ENCODE data around the gene IKZF5.

IKZF5 gene

DNA sequence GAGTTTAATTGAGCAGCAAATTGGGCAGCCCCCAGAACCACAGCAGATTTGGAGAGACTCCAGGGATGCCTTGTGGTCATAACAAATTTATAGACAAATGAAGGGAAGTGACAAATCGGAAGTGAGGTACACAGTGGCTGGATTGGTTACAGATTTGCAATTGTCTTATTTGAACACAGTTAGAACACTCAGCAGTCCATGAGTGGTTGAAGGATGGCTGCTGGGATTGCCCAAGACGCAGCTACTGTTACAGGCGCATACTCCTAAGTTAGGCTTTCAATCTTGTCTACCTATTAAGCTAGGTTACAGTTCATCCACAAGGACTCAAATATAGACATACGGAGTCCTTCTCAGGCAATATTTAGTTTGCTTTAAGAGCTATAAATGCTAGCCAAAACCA is 7.6 kb upstream of the IKZF5 start:
- DNase-seq (ENCODE audit: low read depth, low spot score), result no peak

DNA sequence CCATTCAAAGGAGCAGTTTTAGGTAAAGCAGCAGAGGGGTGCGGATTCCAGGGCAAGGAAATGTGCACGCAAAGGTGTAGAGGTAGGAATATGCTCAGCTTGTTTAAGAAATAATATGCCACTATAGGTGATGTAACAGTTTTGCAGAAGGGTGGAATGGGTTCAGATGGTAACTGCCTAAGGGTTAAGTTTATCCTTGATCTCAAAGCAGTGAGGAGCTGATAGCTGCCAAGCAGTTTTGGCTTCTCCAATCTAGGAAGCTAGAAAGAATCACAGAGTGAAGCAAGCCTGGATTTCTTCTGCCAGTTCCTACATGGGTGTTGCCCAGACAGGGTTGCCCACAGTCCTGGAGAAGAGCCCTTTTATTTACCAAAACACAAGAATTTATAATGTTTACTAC is 6.2 kb upstream of the IKZF5 start:
- DNase-seq (ENCODE audit: low read depth, low spot score), result no peak

DNA sequence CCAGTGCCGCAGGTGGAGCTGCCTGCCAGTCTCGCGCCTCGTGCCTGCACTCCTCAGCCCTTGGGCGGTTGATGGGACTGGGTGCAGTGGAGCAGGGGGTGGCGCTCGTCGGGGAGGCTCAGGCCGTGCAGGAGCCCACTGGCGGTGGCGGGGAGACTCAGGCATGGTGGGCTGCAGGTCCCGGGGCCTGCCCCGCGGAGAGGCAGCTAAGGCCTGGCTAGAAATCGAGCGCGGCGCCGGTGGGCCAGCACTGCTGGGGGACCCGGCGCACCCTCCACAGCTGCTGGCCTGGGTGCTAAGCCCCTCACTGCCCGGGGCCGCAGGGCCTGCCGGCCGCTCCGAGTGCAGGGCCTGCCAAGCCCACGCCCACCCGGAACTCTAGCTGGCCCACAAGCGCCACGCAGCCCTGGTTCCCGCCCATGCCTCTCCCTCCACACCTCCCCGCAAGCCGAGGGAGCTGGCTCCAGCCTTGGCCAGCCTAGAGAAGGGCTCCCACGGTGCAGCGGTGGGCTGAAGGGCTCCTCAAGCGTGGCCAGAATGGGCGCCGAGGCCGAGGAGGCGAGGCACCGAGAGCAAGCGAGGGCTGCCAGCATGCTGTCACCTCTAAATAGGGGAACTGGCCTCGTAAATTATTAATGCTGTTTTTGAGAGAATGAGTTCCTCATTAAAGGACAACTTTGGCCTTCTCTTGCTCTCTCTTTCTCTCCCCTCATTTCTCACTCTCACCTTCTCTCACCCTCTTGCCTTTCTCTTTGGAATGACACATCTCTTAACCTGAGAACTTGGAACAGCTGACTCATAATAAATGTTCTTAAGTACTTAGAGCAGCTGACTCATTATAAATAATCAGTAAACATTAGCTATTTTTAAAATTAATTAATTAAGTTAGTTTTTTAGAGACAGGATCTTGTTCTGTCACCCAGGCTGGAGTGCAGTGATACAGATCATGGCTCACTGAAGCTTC is 5.1 kb upstream of the IKZF5 start:
- no peak for DNase-seq (ENCODE audit: low read depth, low spot score)

DNA sequence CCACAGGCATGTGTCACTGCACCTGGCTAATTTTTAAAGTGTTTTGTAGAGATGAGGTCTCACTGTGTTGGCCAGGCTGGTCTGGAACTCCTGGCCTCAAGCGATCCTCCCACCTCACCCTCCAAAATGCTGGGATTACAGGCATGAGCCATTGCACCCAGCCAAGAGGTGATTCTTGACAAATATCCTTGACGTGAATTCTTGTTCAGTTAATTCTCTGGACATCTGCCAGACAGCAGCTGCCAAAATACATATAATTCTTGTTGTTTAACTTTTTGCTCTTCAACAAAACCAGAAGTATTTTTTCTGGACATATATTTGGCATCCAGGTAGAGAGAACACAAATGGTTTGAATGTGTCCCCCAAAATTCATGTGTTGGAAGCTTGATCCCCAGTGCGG is 3.4 kb upstream of the IKZF5 start:
- DNase-seq (ENCODE audit: low read depth, low spot score), result no peak

DNA sequence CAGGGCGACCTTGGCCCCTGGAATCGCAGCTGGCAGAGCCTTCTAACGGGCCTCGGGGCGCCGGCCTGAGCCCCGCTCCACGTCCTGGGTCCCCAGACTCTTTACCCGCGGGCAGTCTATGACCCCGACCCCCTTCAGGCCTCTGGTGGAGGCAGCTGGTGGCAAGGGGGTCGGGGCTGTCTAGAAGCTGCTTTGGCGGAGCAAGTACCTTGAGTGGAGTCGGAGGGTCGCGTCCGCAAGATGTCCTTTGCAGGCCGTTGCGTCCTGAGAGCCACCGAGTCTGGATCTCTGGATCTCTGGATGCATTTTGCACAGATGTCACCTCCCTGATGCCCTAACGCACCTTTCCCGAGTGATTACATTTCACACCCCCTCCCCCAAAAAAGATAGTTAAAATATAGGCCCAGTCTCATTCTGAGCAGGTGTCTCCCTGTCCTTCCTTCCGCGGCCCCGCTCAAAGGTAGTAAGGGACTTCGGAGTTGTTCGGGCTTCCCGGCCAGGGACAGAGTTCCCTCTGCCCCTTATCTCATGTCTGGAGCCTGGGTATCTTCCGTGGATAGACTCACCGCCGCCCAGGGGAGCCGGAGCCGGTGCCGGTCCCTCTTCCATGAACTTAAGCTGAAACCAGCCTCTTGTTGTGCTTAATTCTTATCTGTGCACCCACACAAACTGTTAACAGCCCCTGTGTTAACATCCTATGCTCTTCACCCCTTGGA is 668 bp upstream of the IKZF5 start:
- no peak for DNase-seq (ENCODE audit: low read depth, low spot score)

DNA sequence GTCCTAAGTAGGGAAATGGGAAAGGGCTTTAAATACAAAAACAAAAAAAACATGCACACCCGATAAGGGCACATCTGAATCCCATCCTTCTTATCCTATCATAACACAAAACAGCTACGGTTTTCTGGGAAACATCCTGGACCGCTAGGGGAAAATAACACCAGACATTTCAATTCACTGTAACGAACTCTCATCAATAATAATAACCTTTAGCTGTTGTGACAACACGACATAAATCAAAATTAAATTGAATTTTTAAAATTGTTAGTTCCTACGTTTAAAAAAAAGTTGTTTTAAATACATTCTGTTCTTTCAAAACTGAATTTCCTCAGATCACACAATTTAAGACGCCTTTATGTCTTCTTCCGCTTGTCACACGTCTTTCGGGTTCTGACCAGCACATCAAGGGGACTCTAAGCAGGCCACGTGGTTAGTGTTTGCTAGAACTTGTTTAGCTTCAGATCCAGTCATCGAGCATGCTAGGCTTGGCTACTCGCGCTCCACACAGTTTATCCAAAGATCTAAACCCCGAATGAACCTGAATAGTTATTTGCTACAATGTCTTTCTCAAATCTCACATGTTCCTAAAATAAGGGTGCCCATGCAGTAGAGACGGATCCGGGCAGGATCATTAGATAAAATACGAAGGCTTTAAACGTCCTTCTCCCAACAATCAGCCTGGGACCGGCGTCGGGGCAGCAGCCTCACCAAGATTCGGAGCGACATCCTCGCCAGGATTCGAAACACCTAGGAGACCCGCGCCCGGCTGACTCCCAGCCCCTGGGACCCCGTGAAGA is 839 bp downstream of the IKZF5 start:
- no peak for DNase-seq (ENCODE audit: low read depth, low spot score)

DNA sequence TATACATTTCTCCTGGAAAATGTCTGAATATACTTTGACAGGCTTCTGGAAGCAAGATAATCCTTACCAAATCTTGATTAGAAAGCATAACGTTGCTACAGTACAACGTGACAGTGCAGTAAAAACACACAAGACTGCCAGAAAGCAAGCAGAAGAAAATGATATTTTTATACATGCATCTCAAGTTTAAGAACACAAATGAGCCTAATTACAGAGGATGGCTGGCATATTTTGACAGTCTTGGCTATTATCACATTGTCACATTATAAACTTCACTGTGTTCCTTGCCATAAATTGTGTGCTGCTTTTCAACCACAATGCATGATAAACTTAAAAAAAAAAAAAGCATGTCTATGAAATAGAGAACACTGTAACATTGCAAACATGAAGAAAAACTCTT is 4.3 kb downstream of the IKZF5 start:
- no peak for DNase-seq (ENCODE audit: low read depth, low spot score)

DNA sequence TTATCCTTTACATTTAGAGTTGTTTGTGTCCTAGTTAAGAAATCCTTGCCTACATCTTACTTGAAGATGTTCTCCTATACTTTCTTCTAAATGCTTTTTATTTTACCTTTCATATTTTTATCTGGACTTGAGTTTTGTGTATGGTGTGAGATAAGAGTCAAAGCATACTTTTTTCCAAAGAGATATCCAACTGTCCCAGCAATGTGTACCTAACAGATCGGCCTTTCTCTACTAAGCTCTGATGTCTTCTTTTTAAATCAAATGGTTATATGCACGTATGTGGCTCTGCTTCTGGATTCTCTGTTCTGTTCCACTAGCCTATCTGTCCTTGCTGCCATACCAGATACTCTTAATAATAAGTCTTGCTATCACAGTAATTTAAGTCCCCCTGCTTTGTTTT is 7.2 kb downstream of the IKZF5 start:
- DNase-seq (ENCODE audit: low read depth, low spot score), result no peak

DNA sequence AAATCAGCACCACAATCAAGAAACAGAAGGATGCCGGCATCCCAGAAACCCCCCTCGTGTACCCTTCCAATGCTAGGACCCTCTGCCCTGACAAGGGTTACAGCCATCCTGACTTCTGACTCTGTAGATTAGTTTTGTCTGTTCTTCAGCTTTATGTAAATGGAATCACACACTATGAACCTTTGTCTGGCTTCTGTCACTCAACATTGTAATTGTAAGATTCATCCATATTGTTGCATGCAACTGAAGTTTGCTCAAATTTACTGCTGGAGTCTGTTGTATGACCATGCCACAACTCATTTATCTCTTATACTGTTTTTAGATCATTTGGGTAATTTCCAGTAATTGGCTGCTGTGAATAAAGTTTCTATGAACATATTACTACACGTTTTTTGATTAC is 8.4 kb downstream of the IKZF5 start:
- DNase-seq (ENCODE audit: low read depth, low spot score), result no peak

DNA sequence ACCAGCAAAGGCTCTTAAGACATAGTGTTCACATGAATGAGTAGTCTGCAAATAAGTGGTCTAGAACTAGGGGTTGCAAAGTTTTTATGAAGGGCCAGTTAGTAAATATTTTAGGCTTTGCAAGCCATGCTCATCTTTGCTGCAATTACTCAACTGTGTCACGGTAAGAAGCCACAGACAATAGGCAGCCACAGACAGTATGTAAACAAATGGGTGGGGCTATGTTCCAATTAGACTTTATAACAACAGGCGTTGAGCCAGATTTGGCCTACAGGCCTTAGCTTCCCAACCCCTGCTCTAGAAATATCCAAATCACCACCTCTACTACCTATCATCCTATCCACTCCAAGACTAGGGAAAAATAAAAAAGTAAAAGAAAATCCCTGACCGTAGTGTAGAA is 9.2 kb downstream of the IKZF5 start:
- no peak for DNase-seq (ENCODE audit: low read depth, low spot score)

DNA sequence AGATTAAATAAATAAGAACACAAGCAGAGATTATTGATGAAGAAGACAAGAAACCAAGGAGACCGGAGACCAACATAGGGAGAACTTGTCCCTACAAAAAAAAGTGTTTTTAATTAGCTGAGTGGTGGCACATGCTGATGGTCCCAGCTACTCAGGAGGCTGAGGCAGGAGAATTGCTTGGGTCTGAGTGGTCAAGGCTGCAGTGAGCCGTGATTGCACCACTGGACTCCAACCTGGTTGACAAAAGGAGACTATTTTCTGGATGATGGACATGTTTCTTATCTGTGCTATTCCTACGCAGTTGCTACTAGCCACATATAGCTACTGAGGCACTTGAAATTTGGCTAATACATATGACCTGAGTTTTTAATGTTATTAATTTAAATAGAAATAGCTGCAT is 9.7 kb downstream of the IKZF5 start:
- no peak for DNase-seq (ENCODE audit: low read depth, low spot score)

DNA sequence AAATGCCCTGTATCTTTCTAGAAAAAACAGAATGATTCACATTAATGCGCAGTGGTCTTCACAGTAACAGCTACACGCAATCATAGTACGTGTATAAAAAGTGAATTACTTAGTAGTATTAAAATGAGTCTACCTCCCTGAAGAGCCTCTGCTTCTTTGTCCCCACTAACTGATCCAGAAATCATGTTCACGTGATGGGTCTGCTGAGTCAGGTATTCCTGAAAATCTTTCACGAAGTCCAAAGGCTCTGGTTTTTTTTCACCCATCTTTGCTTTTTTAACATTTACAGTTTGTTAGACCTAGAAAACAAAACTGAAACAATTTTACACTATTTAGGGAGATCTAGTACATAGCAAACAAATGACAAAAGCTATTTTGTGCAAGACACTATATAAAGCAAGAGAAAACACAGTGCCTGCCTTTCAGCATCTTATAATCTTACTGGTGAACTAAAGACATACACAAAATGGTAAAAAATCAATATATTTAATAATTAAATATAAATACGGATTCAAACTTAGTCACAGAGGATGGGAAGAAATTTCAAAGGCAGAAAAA is 10.2 kb downstream of the IKZF5 start:
- no peak for DNase-seq (ENCODE audit: low read depth, low spot score)

DNA sequence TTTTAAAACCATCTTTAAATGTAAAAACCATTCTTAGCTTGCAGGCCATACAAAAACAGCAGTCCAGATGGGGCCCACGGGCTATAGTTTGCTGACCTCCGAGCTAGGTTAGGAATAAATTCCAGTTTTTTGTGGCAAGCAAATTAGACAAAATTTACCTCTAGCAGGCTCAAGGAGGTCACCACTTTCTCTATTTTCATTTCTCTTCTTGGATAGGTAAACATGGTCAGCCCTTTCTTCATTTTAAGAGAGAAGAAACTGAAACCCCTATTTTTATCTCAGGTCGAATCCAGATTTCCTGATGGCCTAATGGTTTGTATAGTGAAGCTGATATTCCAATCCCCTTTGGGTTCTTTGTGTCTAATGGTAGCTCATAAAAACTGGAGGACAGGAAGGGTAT is 10.7 kb downstream of the IKZF5 start:
- no peak for DNase-seq (ENCODE audit: low read depth, low spot score)

DNA sequence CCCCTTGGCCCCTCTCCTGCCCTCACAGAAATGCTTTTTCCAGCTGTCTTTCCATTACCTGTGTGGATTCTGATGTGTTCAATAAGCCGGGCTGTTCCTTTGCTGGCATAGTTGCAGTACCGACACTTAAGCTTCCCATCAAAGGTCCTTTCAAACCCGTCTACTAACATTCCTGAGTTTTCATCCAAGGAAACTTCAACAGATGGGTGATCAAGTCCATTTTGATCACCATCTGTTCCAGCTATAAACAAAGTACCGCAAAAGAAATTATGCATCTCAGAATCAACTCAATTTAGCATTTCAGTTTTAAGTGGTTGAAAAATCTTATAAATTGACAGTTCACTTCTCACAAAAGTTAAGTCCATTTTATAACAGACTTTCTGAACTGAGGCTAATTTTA is 12.7 kb downstream of the IKZF5 start:
- DNase-seq (ENCODE audit: low read depth, low spot score), result no peak

DNA sequence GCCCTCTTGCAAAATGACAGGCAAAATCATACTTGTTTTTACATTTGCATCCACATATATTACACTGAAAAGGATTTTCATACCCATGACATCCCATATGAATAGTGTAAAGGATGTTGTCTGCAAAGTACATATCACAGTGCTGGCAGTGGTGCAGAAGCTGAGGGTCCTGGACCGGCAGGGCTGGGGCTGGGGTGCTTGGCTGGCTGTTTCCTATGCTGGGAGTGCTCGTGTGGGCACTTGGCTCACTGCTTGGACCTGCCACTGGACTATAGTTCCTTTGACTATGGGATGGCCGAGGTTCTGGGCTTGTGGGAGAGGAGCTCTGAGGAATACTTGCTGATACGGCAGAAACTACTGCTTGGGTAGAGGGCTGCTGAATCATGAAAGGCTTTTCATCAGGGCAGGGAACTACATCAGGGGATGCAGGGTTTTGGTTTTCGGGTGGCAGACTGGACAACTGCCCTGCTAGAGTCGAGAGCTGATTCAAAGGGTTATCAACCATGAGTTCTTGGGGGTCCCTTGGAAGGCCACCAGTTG is 14.7 kb downstream of the IKZF5 start:
- no peak for DNase-seq (ENCODE audit: low read depth, low spot score)

DNA sequence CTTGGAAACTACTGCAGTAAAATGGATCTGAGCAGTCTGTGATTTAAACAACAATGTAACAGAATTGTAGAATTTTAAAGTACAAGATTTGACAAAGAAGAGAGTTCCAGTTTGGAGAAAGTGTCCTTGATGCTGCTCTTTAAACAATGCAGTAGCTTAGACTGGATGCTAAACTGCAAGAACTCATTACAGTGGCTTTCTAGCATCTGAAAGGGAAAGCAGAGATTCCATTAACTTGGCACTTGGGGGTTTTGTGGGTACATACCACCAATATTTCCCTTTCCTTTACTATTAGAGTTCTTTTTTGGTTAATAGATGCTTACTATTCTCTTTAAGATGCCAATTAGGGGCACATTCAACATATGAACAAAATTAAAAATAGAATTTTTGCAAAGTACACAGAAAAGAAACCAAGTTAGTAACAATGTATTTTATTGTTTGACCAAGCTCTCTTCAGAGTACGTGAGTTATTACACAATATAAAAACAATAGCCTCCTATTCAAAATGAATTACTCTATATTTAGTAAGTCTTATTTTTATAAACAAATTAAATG is 16.5 kb downstream of the IKZF5 start:
- no peak for DNase-seq (ENCODE audit: low read depth, low spot score)

DNA sequence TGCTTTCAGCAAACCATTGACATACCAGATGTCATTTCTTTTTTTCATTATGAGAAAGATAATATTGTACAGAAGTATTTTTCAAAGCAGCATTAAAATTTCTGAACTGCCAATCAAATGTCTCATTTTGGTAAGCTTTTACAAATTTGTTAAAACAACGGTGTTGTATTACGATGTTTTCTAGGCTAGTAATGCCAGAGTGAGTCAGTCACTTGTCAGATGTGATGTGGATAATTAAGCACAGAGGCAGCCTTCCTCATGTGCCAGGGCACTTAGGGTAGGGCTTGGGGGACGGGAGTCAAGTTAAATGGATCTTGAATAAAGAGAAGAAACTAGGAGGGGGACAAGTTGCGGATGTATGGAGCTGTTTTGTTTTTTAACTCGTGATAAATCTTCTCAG is 18.3 kb downstream of the IKZF5 start:
- DNase-seq (ENCODE audit: low read depth, low spot score), result no peak

DNA sequence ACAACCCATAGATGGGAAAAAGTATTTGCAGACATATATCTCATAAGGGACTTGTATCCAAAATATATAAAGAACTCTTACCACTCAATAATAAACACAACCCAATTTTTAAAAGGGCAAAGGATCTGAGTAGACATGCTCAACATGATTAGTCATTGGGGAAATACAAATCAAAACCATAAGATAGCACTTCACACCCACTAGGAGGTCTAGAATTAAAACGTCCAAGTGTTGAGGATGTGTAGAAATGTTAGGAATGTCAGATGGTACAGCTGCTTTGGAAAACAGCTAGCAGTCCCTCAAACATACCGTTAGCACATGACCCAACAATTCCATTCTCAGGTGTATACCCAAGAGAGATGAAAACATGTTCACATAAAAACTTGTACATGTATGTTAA is 20.1 kb downstream of the IKZF5 start:
- DNase-seq (ENCODE audit: low read depth, low spot score), result no peak

DNA sequence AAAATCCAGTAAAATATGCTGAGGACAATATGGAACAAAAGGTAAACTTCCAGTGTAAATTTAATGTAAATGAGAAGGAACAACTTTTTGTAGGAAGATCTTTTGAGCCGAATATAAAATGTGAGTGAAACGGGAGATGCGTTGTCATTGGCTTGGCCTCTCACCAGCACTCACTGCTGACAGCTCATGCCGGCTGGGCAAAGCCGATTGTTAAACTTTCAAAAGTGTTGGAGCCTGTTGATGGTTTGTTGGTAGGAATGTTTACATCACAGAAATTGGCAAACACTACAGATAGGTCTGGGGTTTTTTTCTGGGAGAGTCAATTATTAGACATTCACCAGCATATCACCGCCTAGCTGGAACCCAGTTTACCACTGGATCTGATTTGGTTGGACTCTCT is 22.3 kb downstream of the IKZF5 start:
- DNase-seq (ENCODE audit: low read depth, low spot score), result no peak

DNA sequence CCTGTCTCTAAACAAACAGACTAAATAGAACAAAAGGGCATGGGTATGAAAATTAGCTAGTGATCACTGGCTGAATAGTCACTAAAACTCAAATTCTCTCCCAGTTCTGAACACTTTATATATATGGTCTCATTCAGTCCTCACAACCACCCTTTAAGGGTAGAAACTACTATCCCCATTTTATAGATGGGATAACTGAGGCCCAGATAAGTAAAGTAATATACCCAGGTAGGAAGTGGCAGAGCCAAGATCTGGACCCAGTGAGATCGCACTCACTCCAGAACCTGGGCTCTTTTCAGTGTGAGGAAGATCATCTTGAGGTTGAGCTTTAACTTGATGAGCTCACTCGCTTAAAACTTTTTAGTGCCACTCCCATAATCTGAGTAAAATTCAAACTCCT is 23.9 kb downstream of the IKZF5 start:
- DNase-seq (ENCODE audit: low read depth, low spot score), result no peak

DNA sequence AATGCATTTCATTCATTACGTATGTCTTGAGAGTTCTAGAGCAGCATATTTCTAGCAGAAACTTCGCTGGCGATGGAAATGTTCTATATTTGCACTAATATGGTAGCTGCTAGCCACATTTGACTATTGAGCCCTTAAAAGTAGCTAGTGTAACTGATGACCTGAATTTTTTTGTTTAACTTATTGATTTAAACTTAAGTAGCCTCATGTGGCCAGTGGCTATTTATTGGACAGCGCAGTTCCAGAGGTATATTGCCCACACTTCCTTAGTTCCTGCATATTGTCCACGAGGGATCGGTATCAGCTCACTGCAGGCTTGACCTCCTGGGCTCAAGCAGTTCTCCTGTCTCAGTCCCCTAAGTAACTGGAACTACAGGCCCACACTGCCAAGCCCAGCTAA is 24.7 kb downstream of the IKZF5 start:
- DNase-seq (ENCODE audit: low read depth, low spot score), result no peak

Data from iPS DF 19.7 (cell line).